ENCODE measurements around the gene WNT11.

WNT11 gene

DNA sequence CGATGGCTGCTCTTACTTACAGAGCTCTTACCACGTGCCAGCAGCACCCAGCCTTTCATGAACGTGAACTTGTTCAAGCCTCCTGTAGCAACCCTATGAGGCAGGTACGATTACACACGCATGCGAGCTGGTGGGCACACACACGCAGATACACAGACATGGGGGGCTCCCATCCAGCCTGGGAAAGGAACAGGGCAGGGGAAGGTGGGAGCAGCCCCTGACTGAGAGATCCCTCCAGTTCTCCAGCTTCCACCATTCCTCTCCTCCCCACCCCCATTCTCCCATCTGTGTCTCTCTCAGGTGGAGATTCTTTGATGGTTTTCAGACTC is 37.6 kb upstream of the WNT11 start:
- TF ChIP-seq, protein P1, sequence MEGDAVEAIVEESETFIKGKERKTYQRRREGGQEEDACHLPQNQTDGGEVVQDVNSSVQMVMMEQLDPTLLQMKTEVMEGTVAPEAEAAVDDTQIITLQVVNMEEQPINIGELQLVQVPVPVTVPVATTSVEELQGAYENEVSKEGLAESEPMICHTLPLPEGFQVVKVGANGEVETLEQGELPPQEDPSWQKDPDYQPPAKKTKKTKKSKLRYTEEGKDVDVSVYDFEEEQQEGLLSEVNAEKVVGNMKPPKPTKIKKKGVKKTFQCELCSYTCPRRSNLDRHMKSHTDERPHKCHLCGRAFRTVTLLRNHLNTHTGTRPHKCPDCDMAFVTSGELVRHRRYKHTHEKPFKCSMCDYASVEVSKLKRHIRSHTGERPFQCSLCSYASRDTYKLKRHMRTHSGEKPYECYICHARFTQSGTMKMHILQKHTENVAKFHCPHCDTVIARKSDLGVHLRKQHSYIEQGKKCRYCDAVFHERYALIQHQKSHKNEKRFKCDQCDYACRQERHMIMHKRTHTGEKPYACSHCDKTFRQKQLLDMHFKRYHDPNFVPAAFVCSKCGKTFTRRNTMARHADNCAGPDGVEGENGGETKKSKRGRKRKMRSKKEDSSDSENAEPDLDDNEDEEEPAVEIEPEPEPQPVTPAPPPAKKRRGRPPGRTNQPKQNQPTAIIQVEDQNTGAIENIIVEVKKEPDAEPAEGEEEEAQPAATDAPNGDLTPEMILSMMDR (IDR thresholded peaks at IDR 0.05; ENCODE audit: borderline replicate concordance, control extremely low read depth, extremely low read depth, insufficient read depth, missing control alignments) = no peak
- no peak for DNase-seq (ENCODE audit: low spot score)
- in situ Hi-C loops (cut with MboI; ENCODE audit: low sequenced_read_pairs, unreplicated experiment) = no loop called here

DNA sequence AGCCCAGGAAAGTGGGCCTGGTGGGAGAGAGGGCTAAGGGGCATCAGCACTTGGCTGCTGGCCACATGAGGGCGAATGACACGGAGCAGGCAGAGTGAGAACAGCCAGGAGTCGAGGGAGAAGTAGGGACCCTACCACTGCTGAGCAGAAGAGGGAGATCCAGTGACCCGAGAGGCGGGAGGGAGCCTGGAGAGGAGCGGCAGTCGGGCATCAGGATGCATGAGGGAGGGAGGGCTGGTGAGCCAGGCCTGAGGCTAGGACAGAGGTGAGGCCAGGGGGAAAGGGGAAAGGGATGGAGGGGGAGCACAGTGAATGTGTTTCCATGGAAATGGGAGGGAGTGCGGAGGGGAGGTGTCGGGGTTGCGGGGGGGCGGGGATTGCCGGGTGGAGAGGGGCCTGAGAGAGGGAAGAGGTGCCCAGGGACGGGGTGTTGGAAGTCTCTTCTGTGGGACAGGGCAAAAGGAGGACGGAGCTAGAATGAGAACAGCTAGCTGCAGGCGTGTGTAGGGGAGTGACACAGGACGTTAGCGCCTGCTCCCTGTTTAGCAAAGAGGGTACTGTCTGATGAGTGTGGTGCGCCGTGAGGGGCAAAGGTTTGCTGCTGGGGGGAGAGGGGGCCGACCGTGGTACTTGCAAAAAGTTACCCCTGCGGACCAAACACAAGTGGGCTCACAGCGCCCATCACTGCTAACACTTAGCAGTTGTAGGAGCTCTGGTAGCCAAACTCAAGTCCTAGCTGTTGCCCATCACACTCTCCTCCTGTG is 37.1 kb upstream of the WNT11 start:
- DNase-seq (ENCODE audit: low spot score) = no peak
- in situ Hi-C loops (cut with MboI; ENCODE audit: low sequenced_read_pairs, unreplicated experiment) = no loop called here
- TF ChIP-seq, protein P1 (IDR thresholded peaks at IDR 0.05; ENCODE audit: borderline replicate concordance, control extremely low read depth, extremely low read depth, insufficient read depth, missing control alignments) = no peak

DNA sequence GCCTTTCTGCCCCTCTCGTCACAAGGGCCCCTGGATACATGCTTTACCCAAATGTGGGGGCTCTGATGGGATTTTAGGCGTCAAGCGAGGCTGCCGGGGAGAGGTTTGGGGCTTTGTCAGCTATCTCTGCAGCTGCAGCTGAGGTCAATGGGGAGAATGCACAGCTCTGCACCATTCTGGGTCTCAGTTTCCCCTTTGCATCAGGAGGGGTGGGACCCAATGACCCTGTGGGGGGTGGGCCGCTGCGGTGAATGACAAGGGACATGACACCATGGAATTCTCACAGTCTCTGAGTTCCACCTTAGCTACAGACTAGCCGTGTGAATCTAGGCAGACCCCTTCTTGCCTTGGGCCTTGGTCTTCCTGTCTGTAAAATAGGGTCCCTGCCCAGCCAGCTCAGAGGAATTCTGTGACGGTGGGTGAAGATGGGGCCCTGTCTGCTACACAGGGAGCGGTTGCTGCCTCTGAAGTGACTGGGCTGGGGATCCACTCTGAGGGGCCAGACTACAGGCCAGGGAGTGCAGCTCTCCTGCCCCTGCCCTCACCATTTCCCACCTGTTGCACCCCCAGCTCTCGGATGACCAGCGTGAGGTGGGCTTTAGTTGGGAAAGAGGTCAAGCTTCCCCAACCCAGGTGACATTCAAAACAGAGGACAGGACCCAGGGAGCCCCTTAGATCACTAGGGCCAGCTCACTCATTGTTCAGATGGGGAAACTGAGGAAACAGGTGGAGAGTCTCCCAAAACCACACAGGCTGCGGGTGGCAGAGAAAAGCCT is 35.9 kb upstream of the WNT11 start:
- TF ChIP-seq, protein P1 (IDR thresholded peaks at IDR 0.05; ENCODE audit: borderline replicate concordance, control extremely low read depth, extremely low read depth, insufficient read depth, missing control alignments) = no peak
- DNase-seq (ENCODE audit: low spot score) = no peak
- in situ Hi-C loops (cut with MboI; ENCODE audit: low sequenced_read_pairs, unreplicated experiment) = no loop called here

DNA sequence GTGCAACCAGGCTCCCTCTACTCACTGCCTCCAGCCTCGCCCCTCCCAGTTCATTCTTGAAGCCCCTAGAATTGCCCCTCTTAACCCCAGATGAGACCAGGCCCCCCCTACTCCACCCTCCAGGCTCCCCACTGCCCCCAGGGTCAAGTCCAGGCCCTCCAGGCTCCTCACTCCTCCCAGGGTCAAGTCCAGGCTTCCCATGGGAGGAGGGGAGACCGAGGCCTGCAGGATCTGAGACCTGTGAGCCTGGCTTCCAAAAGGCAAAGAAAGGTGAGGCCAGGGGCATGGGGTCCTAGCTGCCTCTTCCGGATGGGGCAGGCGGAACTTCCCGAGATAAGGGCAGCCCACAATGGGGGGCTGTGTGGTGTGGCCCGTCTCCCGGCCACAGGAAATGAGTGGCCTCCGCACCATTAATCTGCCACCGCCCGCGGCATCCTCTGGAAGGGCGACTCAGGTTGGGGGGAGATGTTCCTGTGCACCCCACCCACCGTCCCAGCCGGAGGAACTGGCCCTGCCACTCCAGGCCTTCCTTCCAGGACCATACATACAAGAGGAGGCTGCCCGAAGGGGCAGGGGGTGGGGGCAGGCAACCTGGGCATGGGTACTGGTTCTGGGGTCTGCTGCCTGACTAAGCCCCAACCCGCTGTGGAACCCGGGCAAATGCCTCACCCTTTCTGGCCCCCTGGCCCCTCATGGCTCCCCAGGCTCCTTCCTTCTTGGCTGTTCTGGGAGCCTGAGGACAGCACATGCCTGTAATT is 35.1 kb upstream of the WNT11 start:
- in situ Hi-C loops (cut with MboI; ENCODE audit: low sequenced_read_pairs, unreplicated experiment) = no loop called here
- TF ChIP-seq, protein P1 (IDR thresholded peaks at IDR 0.05; ENCODE audit: borderline replicate concordance, control extremely low read depth, extremely low read depth, insufficient read depth, missing control alignments) = no peak
- DNase-seq (ENCODE audit: low spot score) = no peak

DNA sequence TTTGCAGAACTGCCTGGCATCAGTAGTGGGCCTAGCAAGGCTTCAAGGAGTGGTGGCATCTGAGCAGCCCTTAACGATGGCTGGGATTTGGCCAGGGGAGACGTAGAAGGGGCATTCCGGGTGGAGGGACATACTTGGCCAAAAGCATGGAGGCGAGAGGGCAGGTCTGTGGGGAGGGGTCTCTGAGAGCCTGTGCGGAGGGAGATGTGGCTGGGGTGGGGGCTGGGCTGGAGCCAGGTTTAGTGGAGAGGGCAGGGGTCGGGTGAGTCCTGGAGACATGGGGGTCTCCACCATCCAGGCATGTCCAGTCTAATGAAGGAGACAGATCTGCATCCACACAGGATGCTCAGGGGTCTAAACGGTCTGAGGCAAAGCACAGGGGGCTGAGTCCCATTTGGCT is 34.4 kb upstream of the WNT11 start:
- in situ Hi-C loops (cut with MboI; ENCODE audit: low sequenced_read_pairs, unreplicated experiment) = no loop called here
- TF ChIP-seq, protein P1 (IDR thresholded peaks at IDR 0.05; ENCODE audit: borderline replicate concordance, control extremely low read depth, extremely low read depth, insufficient read depth, missing control alignments) = no peak
- no peak for DNase-seq (ENCODE audit: low spot score)

DNA sequence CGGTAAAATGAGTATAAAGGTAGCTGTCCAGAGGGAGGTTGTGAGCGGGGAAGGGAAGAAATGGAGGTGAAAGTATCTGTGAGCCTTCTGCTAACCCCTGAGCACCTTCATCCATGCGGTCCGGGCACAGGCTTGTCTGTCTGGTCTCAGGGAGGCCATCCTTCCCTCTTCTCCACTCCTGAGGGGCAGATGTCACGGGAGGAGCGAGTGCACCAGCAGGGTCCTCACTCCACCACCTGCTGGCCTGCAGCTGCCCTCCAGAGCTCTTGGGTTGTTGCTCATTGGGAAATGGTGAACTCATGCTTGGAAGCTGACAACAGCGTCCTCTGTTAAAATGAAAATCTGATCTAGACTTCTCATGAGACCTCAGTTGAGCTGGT is 33.8 kb upstream of the WNT11 start:
- no peak for DNase-seq (ENCODE audit: low spot score)
- TF ChIP-seq, protein P1 (IDR thresholded peaks at IDR 0.05; ENCODE audit: borderline replicate concordance, control extremely low read depth, extremely low read depth, insufficient read depth, missing control alignments) = no peak
- in situ Hi-C loops (cut with MboI; ENCODE audit: low sequenced_read_pairs, unreplicated experiment) = no loop called here

Data from GM13976 (cell line).